AG09319 (cell line): ENCODE measurements around the gene MZT2A.
A peak's percentile ranks its signal among the peaks of the same experiment; 100 is the strongest.
"Not testable (repeated sequence)": the region's sequence is repeated elsewhere in the genome, so short reads cannot be mapped to it uniquely, and the experiment has no call there.

Experiments used
- DNase-seq: peaks from one replicate; pipeline ENCODE4 v3.0.0-alpha.2; 2010; ENCODE audit warnings: low read depth; ENCODE audit errors: extremely low read depth
- TF ChIP-seq, protein P1 (sequence below): IDR thresholded peaks from 2 replicates; pipeline ENCODE4 v1.5.1; 2011; ENCODE audit warnings: low read depth, mild to moderate bottlenecking, inconsistent platforms, low read length, moderate library complexity

Gene MZT2A

DNA sequence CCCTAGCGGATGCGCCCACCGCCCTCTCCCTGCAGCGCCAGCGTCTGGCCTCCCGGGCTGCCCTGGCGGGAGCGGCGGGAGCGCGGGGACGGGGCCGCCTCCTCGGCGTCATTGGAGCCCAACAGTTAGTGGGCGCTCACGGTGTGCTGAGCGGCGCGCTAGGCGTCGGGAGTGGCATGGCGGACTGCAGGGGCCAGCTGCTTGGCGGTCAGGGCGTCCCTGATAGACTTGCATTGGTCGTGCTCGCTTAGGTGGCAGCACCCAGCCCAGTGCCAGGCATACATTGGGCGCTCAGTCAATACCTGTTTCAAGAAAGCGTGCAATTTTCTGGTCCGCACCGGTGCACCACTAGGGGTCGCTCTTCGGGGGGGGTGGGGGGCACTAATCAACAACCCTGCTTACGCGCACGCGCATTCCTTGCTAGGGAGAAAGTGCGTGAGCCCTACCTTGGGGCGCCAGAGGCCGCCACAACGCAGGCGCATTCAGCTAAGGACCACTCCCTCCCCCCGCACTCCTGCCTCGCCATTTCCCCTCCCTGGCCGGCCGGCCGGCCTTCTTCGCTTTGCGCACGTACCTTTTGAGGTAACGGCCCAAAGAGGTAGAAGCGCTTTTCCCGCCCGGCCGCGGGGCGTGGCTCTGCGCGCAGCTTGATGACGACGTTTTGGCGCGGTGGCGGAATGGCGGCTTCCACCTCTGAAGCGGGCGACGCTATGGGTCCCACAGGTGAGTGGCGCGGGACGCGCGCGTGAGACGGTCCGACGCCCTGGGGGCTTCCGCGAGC lies 411 bp upstream of the MZT2A start:
- peak; percentile 71 for DNase-seq
- TF ChIP-seq, protein P1, sequence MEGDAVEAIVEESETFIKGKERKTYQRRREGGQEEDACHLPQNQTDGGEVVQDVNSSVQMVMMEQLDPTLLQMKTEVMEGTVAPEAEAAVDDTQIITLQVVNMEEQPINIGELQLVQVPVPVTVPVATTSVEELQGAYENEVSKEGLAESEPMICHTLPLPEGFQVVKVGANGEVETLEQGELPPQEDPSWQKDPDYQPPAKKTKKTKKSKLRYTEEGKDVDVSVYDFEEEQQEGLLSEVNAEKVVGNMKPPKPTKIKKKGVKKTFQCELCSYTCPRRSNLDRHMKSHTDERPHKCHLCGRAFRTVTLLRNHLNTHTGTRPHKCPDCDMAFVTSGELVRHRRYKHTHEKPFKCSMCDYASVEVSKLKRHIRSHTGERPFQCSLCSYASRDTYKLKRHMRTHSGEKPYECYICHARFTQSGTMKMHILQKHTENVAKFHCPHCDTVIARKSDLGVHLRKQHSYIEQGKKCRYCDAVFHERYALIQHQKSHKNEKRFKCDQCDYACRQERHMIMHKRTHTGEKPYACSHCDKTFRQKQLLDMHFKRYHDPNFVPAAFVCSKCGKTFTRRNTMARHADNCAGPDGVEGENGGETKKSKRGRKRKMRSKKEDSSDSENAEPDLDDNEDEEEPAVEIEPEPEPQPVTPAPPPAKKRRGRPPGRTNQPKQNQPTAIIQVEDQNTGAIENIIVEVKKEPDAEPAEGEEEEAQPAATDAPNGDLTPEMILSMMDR: peak; percentile 71

DNA sequence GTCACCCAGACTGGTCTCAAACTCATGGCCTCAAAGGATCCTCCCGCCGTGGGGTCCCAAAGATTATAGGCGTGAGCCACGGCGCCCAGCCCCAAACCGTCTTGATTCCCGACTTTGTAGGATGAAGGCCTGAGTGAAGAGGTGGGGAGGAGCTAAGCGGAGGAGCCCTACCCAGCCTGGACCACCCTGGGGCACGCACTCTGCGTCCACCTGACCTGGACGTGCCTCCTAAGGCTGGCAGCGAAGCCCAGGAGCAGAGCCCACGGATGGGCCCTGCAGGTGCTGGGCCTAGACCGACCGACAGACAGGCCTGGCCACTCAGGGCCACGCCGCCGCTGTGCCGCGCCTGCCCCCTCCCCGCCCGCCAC lies 744 bp downstream of the MZT2A start:
- DNase-seq: not testable (repeated sequence)

DNA sequence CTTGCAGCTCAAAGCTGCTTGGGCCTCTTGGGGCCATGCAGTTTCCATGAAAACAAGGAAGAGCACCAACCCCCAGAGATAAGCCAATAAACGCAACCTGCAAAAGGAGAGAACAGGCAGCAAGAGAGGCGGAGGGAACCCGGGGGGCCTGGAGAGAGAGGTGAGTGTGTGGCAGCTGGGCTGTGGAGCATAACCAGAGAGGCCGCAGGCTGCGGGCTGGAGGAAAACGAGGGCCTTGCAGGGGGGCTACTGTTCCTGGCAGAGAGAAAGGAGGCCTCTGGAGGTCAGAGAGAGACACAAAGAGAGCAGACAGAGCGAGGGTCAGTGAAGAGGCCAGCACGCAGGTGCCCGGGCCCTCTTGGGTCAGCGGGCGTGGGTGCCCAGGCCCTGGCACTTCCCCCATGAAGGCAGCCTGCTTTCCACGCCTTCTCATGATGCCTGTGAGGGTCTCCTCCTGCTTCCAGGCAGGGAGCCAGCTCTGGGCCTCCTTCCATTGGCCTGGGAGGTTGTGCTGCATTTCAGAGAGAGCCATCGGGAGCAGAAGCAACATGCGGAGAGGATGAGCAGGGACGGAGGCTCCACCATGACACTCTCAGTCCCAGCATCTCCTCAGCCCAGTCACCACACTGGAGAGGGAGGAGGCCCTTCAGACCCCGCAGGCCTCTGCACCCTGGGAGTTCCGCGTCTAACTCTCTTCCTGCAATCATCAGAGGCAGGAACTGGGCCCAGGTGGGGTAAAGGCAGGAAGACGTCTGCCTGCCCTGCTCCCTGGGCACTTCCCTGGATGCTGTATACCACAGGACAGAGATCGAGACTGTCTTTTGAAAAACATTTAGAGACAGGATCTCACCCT lies 1.4 kb downstream of the MZT2A start:
- DNase-seq: not testable (repeated sequence)

DNA sequence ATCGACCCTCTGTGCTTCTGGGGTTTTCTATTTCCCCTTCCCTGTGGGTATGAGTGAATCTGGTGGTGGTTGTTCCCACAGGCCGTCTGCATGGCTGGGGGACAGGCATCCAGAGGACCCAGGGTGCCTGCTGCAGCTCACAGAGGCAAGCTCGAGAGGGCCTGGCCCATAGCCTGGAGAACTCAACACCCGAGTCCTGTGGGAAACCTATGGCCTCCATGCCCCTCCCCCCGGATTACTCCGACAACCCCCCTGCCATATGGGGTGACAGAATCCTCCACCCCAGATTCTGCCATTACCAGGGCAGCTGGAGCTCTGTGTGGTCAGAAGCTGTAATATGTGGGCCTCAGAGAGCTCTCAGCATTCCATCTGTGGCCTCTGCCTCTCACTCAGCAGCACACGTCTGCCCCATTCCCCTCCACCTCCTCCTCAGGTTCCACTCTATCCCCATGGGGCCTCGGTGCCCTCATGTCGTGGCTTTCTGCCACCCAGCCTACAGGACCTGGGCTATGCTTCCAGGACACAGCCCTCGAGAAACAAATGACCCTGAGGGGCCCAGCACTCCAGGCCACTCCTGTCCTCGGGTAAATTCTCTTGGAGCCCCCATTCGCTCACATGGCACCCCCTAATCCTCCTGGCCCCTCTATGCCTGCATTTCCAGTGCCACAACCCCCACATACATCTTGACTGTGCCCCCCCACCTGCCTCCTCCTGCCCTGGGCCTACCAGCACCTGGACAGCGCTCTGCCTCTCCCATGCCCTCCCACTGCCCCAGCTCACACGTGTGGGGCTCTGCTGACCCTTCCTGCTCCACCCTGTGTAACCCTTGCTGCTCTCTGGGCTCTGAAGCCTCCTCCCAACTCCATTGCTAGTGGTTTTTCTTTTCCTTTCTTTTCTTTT lies 3.6 kb downstream of the MZT2A start:
- TF ChIP-seq, protein P1: no peak
- no peak for DNase-seq

DNA sequence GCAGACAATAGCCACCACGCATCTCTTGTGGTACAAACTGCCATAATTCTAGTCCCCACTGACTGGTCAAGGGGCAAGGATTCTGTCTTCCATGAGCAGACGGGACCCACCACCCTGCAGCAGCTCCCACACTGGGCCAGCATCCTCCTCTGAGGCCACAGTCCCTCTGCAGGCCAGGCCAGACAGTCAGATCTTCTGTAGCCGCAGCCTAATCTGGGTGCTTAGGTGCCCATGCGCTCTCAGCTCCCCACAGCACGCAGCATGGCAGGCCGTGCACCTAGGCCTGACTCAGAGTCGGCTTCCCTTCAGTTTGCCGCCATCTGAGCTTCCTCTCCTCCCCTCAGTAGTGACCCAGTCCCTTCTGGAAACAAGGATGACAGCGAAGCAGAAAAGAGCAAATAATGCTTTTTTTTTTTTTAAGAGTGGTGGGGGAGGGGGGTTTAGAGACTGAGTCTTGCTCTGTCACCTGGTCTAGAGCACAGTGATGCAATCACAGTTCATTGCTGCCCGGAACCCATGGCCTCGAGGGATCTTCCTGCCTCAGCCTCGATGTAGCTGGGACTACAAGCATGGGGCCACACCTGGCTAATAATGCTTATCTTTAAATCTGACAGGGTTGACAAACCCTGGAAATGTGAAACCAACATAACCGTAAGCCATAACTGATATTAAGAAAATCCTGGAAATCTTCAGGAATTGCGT lies 5.8 kb downstream of the MZT2A start:
- not testable (repeated sequence) for DNase-seq

DNA sequence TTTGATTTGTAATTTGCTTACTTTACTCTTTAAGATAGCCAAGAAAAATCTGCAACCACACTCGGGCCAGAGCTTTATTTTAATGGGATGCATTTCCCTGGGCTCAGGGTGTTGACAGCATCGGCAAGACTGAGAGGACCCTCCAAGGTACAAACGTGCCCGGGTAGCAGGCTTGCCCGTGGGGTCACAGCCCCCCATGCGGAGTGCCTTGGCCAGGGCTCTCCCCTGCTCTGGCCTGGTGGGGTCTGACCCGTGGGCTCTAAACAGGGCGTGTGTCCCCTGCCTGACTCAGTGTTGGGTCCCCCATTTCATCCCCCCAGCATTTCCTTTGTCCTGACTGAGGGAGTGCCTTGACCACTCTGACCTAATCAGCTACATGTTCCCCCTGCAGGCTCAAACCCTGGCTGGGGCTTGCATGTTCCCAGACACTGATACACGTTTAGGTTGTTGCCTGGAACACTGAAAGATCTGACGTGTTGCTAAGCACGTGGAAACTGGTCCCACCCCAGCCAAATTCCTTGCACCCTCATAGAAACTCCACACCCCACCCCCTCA lies 7.2 kb downstream of the MZT2A start:
- DNase-seq: not testable (repeated sequence)

DNA sequence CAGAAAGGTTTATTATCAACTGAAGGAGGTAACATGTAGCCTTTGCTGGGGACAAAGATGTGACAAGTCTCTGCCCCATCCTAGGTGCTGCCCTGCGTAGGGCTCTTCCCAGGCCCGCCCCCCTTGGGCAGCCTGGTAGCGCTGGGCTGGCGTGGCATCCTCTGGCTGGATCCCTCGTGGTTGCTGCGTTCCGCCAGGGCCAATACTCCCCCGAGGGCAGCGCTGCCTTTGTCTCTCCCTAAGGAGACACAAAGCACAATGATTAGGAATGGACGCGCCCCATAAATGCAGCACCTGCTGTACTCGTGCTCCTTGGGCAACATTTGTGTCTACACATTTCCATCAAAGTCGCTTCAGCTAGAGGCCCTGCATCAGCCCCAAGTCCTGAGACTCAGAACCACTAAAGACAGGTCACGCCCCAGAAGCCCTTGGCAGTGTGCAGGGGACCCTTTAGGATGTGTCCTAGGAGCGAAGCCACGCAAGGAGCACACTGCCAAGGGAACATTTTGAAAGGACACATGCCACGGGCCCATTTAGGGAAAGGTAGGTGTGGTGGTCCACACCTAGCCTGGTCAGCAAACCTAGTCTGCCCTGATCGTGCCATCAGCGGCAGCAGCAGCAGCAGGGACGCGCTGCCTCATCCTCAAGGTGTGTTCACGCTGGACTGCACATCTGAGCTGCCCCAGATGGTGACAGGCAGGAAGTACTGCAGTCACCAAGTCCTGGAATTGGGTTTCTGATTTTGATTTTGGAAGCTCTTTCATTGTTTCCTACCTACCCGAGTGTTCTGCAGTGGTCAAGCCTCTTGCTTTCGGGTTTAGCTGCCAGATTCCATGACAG lies 8.0 kb downstream of the MZT2A start:
- not testable (repeated sequence) for DNase-seq

DNA sequence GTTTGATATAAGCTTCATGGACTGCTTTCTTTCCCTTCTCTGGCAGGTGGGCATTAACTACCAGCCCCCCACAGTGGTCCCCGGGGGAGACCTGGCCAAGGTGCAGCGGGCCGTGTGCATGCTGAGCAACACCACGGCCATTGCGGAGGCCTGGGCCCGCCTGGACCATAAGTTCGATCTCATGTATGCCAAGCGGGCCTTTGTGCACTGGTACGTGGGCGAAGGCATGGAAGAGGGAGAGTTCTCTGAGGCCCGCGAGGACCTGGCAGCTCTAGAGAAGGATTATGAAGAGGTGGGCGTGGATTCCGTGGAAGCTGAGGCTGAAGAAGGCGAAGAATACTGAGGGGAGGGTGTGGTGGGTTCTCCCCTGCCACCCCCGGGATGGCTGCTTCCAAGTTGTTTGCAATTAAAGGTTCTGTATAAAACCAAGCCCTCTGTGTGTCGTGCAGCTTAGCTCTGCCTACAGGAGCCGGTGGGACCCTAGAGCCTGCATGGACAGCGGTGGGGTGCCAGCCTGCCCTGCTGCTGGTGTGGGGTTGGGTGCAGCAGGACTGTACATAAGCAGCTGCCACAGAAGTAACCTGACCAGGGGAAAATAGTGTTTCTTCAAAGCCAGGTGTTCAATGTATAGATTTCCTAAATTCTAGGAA lies 9.6 kb downstream of the MZT2A start:
- not testable (repeated sequence) for DNase-seq

DNA sequence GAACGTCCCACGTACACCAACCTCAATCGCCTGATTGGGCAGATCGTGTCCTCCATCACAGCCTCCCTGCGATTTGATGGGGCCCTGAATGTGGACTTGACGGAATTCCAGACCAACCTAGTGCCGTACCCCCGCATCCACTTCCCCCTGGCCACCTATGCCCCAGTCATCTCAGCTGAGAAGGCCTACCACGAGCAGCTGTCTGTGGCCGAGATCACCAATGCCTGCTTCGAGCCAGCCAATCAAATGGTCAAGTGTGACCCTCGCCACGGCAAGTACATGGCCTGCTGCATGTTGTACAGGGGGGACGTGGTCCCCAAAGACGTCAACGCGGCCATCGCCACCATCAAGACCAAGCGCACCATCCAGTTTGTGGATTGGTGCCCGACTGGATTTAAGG lies 11.8 kb downstream of the MZT2A start:
- DNase-seq: not testable (repeated sequence)

DNA sequence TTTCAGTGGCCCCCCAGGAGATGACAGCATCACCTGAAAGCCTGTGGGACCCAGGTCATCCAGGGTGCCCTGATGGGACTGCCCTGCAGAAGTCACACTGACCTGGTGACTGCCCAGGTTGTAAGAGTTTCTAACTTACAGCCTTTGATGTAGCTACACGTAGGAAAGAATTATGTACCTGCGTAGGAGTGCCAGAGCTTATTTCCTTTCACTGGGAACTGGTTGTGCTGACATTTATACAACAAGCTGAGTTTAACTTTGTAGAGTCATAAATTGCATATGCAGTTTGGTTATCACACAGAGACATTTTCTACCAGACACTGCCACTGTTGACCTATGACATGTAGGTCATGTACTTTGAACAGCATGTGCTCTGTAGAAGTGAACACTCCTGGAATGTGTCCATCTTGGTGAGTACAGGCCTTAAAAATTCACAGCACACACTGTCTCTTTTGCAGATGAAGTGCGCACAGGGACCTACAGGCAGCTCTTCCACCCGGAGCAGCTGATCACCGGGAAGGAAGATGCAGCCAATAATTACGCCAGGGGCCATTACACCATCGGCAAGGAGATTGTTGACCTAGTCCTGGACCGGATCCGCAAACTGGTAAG lies 13.2 kb downstream of the MZT2A start:
- not testable (repeated sequence) for DNase-seq

DNA sequence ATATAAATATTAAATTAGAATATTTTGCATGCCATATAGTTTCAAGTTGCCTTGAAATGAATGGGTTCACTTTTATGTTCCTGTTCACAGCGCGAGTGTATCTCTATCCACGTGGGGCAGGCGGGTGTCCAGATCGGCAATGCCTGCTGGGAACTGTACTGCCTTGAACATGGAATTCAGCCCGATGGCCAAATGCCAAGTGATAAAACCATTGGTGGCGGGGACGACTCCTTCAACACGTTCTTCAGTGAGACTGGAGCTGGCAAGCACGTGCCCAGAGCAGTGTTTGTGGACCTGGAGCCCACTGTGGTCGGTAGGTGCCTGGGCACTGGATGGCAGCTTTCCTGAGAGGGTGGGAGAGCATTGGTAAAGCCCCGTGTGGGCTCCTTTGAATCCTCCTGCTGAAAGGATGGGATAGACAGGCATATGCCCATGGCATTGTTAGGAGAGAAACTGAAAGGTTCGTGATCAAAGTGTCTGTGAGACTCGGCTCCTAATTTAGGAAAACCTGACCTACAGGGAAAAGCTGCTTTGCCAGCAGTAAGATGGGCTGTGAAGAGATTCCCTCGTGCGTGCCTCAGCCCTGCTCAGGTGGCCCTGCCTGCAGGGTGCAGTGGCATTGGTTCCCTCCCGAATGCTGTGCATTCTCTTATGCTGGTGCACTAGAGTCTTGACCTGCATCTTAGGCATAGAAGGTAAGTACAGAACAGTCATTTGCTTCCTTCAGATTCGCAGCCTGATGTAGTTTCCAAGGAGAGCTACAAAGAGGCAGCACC lies 13.9 kb downstream of the MZT2A start:
- not testable (repeated sequence) for DNase-seq

DNA sequence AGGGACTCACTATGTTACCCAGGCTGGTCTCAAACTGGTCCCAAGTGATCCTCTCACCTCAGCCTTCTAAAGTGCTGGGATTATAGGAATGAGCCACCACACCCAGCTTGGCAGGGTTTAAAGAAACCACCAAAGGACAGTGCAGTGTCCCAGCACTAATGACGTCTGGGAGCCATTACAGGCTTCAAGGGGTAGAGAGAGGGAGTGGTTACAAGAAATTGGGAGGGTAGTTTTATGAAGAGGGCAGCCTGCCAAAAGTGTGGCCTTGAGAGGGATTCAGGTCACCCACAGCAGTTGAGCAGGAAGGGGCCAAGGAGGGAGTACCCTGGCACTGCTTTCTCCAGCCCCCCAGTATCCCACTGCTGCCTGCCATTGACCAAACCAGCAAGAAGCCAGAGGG lies 15.0 kb downstream of the MZT2A start:
- not testable (repeated sequence) for DNase-seq

DNA sequence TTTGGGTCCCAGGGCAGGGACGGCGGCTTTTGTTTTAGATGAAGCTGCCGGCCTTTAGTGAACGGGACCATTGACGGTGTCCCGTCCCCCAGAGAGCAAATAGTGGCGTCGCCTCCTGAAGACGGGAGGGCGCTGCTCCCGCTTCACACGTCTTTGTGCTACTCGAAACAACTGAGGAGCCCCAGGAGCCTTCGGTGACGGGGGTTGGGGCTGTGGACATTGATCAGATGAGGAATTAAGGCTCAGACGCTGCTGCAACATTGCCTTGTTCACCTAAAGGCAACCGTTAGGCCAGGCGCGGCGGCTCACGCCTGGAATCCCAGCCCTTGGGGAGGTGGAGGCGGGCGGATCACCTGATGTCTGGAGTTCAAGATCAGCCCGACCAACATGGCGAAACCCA lies 15.8 kb downstream of the MZT2A start:
- DNase-seq: not testable (repeated sequence)
